Posterior cingulate gyrus (tissue), 11 donors: ENCODE measurements around the gene STK4.
"Not testable (repeated sequence)": the region's sequence is repeated elsewhere in the genome, so short reads cannot be mapped to it uniquely, and the experiment has no call there.

ENCODE experiments used
- DNase-seq, 10 donors: peaks; one replicate each; pipeline versions ENCODE4 v3.0.0 to v3.0.0-alpha.2; 2020 to 2021; ENCODE audit warnings: mixed read lengths in 3 of 10
- intact Hi-C: fragments of 100-400 bp; cut with DNase I; formaldehyde crosslinking; loops from one replicate; pipeline ENCODE4 v1.15.1; 2023

Gene STK4

DNA sequence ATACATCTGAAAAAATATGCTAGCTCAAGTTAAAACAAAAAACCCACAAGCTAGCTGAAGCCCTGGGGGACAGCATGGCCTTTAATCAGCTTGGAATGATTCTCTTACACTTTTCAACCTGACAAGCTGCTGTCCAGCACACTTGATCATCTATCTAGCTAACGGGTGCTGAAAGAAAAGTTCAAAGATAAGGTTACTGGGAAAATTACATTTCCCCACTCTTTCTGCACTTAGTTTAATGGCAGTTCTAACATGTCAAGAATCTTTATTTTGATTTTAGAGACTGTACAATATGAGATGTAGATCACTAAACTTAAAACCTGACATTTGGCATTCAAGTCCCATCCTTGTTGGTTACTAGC lies 53.4 kb downstream of the STK4 start:
- no peak for DNase-seq
- intact Hi-C loops: no loop called here

DNA sequence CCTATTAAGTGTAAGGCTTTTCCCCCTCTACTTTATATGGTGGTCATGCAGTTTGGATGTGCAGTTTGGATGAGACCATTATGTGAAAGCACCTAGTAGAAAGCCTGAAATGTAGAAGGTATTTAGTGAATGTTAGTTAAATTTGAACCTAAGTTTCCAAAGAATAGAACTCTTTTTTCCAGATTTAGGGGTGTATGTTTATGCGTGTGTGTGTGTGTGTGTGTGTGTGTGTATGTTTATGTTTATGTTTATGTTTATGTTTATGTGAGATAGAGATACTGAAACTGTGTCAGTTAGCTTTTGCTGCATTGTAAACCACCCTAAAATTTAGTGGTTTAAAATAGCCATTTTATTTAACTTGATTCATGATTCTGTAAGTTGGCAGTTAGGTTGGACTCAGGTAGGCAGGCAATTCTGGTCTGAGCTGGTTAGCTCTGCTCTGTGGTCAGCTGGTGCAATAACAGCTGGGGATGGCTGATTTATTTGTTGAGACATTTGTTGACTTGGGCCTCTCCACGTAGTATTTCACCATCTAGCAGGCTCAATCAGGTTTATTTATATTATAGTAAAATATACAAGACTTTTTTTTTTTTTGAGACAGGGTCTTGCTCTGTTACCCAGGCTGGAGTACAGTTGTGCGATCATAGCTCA lies 54.0 kb downstream of the STK4 start:
- intact Hi-C loops: no loop called here
- DNase-seq: no peak

DNA sequence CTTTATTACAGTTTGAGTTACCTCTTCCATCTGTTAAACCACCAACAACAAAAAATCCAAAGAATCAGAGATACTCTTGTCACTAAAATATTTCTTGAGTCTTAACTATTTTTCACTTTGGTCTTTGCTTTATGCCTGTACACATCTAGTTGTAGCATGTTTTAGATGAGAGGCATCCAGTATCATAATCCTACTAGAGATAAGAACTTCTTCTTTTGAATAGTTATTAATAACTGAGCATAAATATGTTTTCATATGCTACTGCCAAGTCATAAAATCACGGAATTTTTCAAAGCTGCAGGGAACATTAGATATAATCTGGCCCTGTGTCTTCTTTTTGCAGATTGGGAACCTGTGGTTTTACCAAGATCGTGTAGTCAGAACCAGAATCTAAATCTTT lies 55.3 kb downstream of the STK4 start:
- intact Hi-C loops: no loop called here
- no peak for DNase-seq

DNA sequence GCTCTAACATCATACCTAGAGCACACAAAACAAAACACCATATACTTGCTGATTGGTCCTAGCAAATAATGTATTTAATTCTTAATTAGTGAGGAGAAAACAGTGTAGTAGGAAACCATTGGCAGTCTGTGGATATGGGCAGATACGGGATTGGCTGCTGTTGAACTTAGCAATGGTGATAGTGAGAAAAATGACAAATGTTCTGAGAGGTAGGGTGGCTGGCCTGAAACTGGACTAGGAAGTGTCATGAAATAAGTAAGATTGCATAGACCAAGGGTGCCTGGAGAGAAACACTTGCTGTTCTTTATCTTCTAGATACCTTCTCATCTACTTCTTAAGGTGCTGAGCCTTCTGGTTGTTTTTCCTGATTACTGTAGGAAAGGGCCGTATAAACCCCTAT lies 56.8 kb downstream of the STK4 start:
- intact Hi-C loops: not testable (repeated sequence)

DNA sequence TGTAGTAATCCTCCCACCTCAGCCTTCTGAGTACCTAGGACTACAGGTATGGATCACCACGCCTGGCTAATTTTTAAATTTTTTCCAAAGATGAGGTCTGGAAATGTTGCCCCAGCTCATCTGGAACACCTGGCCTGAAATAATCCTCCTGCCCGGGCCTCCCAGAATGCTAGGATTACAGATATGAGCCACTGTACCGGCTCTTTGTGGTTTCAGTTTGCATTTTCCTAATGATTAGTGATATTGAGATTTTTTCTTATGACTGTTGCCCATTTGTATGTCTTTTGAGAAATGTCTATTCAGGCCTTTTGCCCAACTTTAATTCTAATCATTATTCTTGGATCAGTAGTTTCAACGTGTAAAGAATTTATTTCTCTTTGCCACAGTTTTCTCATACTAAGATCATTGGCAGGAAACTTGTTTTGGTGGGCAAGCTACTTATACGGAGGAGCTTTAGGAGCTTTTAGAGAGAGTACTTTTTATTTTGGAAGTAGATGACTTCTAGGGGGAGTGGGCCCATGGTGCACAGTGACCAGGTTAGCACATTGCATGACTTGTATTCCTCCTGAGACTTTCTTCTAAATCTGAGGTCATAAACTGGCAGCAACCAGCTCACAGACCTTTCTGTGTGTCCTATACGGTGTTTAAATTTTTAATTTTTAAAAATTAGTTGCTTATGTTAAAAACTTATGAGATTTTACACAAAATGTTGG lies 62.3 kb downstream of the STK4 start:
- DNase-seq: no peak
- intact Hi-C loops: no loop called here

More for the DNA sequence above, 56.8 kb downstream of the STK4 start:
- DNase-seq: not testable (repeated sequence)

DNA sequence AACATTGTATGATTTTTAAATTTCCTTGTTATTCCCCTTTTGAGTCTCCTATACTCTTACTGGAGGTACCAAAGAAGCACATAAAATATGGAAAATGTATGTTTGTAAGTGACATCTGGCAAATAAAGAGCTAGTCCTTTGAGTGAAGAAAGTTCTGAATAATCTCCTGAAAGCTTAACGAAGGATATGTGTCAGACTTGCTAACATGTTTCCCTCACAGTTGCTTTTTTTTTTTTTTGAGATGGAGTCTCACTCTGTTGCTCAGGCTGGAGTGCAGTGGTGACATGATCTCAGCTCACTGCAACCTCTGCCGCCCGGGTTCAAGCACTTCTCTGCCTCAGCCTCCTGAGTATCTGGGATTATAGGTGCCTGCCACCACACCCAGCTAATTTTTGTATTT lies 63.6 kb downstream of the STK4 start:
- intact Hi-C loops: no loop called here
- no peak for DNase-seq

DNA sequence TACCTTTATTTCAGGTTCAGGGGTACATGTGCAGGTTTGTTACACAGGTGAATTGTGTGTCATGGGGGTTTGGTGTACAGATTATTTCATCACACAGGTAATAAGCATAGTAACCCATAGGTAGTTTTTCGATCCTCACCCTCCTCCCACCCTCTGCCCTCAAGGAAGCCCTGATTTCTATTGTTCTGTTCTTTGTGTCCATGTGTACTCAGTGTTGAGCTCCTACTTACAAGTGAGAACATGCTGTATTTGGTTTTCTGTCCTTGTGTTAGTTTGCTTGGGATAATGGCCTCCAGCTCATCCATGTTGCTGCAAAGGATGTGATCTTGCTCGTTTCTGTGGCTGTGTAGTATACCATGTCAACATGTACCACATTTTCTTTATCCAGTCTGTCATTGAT lies 66.0 kb downstream of the STK4 start:
- DNase-seq: no peak

DNA sequence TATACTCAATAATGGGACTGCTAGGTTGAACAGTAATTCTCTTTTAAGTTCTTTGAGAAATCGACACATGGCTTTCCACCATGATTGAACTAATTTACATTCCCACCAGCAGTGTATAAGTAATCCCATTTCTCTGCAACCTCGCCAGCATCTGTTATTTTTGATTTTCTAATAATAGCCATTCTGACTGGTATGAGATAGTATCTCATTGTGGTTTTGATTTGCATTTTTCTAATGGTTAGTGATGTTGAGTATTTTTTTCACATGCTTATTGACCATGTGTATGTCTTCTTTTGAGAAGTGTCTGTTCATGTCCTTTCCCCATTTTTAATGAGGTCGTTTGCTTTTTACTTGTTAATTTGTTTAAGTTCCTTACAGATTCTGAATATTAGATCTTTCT lies 66.5 kb downstream of the STK4 start:
- intact Hi-C loops: no loop called here
- DNase-seq: no peak

More for the DNA sequence above, 66.0 kb downstream of the STK4 start:
- intact Hi-C loops: no loop called here

DNA sequence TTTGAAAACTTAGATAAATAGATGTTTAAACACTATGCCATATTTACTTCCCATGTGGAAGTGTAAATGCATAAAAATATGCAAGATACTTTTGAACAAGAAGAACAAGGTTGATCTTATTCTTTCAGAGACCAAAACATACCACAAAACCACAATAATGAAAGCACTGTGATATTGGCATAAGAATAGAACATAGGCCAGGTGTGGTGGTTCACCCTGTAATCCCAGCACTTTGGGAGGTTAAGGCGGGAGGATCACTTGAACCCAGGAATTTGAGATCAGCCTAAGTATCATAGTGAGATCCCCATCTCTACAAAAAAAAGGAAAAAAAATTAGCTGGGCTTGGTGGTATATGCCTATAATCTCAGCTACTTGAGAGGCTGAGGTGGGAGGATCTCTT lies 68.1 kb downstream of the STK4 start:
- intact Hi-C loops: no loop called here
- no peak for DNase-seq

DNA sequence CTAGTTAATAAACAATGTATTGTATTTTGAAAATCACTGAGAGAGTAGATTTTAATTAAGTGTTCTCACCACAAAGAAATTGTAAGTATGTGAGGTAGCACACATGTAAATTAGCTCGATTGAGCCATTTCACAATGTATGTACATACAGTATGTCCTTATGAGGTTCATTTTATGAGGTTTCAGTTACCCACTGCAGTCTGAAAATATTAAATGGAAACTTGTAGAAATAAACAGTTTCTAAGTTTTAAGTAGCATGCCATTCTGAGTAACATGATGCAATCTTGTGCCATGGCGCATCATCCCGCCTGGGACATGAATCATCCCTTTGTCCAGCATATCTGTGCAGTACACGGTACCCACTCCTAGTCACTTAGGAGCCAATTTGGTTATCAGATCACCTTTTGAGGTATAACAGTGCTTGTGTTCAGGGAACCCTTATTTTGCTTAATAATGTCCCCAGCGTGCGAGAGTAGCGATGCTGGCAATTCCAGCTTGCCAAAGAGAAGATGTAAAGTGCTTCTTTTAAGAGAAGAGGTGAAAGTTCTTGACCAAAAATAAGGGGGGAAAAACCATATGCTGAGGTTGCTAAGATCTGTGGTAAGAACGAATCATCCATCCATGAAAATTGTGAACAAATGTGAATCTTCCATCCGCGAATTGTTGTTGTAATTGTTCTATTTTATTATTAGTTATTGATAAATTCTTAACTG lies 69.9 kb downstream of the STK4 start:
- intact Hi-C loops: no loop called here
- DNase-seq: no peak

DNA sequence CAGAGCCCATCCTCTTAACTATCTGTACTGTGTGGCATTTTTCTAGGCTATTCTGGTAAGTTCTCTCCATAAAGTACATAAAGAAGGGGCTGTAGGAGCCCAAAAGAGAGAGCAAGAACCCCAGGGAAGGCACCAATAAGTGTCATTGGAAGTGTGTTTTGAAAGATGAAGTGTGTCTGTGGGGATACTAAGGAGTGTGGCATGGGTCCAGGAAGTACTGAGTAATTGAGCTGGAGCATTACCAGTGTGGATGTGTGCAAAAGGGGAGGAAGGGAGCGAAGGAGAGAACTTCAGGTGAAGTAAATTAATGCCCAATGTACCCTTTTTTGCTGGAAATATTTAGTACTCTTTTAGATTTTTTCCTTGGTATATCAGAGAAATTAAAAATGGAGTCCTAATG lies 70.7 kb downstream of the STK4 start:
- intact Hi-C loops: no loop called here
- DNase-seq: no peak

DNA sequence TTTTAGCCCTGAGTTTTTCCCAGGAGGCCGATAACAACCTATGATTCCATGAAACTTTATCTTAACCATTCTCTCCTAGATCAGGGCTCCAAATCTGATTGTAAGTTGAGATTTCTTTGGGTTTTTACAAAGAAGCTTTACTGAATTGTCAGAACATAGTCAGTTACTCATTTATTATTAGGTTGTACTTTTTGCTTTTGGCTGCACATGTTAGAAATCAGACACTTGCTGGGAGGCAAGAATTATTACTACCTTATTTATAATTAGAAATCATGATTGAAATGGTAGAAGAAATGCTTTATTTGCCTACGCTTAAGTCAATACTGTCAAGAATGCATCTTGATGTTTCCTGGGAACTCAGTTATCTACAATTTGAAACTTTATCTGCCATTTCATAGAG lies 71.3 kb downstream of the STK4 start:
- DNase-seq: no peak
- intact Hi-C loops: no loop called here

DNA sequence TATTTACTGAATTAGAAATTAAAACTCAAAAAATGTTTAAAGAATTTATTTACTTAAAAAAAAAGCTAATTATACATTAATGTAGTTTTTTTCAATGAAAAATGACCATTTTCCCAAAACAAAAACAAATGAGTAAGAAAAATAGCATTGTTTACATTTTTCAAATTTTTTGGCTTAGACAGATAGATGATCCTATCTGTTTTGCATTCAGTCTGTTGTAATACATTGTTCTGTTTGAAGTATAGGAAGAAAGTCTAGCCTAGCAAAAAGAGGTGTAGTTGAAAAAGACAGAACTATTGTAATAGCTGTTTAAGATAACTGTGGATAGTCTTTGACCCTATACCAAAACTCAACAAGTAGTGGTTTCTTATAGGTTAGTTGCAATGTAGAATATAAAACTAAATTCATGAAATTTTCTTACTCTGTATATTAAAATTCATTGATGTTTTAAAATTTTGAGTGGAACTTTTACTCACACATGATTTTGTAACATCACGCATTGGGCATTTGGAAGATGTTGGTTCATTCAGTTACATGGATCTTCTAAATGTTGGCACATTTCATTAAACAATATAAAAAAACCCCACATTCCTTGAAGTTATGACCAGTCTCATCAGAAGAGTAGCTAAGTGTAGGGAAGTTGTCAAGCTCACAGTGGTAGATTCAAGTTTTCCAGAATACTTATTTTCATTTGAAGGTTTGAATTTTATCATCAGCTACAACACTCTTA lies 72.6 kb downstream of the STK4 start:
- no peak for DNase-seq
- intact Hi-C loops: no loop called here

DNA sequence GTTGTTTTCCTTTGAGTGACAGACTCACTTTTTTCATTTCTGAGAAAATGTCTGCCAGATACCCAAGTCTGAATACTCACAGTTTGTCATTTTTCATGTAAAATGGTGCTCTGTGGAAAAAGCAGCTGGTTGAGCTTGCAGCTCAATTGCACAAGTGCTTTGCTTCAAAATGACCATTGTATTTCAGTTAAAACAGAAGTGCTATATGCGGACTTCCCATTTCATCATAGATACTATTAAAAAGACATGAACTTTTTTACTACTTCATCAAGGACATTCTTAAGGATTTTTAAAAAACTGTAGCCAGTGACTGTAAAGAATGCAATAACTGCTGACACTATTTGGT lies 73.1 kb downstream of the STK4 start:
- no peak for DNase-seq
- intact Hi-C loops: no loop called here

DNA sequence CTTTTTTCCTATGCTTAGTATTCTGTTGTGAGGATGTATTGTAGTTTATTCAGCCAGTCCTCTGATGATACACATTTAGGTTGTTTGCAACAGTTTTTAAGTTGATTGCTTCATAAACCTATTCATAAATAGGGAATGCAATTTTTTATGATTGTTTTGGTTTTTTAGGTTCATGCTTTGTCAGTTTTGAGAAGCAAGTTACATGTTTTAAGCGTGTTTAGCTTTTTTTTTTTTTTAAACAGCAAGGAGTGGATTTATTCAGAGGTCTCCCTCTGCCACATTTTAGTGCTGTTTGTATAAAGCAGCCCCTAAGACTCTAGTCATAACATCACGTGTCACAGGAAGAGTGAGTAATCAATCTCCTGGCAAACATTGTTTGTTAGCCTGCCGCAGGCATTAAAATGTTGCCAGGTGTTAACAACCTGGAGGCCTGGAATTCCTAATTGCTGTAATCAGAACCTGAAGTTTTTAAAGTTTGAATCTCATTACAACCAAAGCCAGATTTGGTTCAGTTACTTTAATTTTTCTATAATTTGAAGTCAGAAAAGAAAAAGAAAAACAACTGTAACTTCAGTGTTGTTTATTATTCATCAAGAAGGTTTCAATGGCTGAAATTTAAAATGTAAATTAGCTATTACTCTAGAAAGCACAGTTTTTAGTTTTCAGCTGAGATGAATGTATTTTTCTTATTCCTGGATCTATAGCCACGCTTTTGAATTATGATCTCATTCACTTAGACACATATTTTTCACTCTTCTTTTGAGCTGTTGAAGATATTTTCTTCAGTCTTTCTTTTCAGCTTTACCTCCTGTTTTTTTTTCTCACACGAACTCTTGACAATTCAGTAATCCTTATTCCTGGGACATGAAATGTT lies 75.4 kb downstream of the STK4 start:
- DNase-seq: no peak
- intact Hi-C loops: no loop called here

DNA sequence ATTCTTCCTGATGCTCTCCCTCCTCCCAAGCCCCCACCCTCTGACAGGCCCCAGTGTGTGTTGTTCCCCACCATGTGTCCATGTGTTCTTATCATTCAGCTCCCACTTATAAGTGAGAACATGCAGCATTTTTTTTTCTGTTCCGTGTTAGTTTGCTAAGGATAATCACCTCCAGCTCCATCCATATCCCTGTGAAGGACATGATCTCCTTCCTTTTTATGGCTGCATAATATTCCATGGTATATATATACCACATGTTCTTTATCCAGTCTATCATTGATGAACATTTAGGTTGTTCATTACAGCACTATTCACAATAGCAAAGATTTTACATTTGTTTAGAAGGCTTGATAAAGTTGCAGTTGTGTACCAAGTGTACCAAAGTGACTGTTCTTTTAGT lies 76.7 kb downstream of the STK4 start:
- no peak for DNase-seq
- intact Hi-C loops: no loop called here

DNA sequence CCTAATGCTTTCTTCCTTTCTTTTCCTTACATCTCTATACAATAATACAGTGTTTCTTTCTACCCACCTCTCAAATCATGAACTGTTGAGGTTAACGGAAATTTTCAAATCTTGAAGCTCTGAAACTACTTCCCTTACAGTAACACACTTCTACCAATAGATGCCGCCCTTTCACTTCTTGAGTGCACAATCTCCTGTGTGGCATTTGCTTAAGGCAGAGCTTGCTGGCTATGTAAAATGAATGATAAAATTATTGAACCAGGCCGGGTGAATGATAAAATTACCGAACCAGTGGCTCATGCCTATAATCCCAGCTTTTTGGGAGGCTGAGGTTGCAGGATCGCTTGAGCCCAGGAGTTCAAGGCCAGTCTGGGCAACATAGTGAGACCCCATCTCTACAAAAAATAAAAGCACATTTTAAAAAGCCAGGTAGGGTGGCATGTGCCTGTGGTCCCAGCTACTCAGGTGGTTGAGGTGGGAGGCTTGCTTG lies 77.8 kb downstream of the STK4 start:
- DNase-seq: peak in 2 of 10 donors; percentile 11 to 31

DNA sequence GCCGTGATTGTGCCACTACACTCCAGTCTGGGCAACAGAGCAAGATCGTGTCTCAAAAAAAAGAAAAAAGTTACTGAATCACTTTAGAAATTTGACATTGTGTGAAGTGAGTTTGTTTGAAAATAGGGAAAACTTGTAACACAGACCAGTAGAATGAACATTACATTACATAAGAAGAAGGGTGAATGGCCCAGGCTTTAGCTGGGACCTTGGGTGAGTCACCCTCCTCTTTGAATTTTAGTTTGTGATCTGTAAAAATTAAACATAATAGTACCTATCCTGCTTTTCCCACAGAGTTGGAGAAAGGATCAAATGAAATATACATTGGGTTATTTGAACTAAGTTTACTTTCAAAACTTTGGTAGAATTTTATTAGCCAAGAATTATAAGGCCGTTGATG lies 78.3 kb downstream of the STK4 start:
- no peak for DNase-seq
- intact Hi-C loops: loop anchor here (1.0 kb wide), 1 partner anchor 51 kb away; no protein-coding TSS in a partner anchor

More for the DNA sequence above, 77.8 kb downstream of the STK4 start:
- intact Hi-C loops: loop anchor here (1.0 kb wide), 1 partner anchor 51 kb away; no protein-coding TSS in a partner anchor

DNA sequence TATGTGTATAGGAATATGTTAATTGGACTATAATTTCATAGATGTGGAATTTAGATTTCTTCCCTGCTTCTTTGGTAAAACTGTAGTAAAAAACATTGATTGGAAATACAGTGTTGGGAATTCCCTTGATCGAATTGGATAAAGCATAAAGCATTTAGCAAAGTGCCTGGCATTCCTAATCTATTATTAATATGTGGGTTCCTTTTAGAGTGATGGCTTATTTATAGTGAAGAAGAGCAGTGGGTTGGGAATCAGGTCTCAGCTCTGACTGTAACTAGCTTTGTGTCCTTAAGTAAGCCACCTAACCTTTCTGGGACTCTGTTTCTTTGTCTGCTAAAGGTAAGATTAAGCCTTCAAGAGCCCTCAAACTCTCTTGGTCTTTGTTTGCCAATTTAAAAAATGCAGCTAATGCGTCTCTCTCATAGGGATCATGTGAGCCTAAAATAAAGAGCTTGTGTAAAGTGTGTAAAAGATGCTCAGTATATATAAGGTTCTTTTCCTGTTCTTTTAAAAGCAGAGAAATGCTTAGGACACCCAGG lies 81.3 kb downstream of the STK4 start:
- no peak for DNase-seq
- intact Hi-C loops: loop anchor here (5.0 kb wide), 1 partner anchor 245 kb away; no protein-coding TSS in a partner anchor

DNA sequence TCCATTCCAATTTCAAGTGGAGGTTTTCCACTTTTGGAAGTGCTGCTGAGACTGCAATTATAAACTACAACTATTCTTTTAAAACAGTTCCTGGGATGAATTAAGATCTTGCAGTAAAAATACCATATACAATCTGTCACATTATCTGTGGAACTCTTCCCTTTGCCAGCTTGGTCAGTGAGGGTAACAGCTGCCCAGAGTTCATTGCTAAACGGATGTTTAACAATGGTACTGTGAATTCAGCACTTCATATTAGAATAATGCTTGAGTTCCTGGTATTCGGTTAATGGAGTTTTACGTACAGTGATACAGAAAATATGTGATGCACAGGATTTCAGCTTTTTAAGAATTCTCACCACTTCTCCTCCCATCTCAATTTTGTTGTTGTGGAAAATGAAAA lies 83.1 kb downstream of the STK4 start:
- intact Hi-C loops: loop anchor here (5.0 kb wide), 1 partner anchor 243 kb away; no protein-coding TSS in a partner anchor
- no peak for DNase-seq
